ENCODE data around the gene ATP6V1G2. TPM values are rescaled to one million over a fixed set of nuclear protein-coding genes. Genes with fewer than 3 reads are reported as not detected.
"Not testable (repeated sequence)": the region's sequence is repeated elsewhere in the genome, so short reads cannot be mapped to it uniquely, and the experiment has no call there.

ATP6V1G2 gene
- 3.3 TPM for total RNA-seq
- polyA plus RNA-seq, result 3.8 TPM

- peak; percentile 84 for DNase-seq (ENCODE audit: extremely low spot score)
- WGBS, result 4% methylated on average over 11 of the region's 11 CpGs
- peak within 1 kb of the TSS; percentile 29 for H3K4me3 ChIP-seq (ENCODE audit: low read depth, low read length)
- H3K4me1 ChIP-seq (ENCODE audit: insufficient read depth), result peaks cover 2% of the 10 kb centered on the region
- H3K27ac ChIP-seq (ENCODE audit: low read depth), result peak within 1 kb of the TSS; percentile 53
- no peaks in the 10 kb centered on the region for H3K36me3 ChIP-seq (ENCODE audit: insufficient read depth)
Observed at GRCh38 chr6:31546339-31546957, at the start of gene ATP6V1G2. Gene ATP6V1G2 (minus strand): TSS chr6:31546608. CDS start chr6:31546559, 49 bp downstream.

DNA sequence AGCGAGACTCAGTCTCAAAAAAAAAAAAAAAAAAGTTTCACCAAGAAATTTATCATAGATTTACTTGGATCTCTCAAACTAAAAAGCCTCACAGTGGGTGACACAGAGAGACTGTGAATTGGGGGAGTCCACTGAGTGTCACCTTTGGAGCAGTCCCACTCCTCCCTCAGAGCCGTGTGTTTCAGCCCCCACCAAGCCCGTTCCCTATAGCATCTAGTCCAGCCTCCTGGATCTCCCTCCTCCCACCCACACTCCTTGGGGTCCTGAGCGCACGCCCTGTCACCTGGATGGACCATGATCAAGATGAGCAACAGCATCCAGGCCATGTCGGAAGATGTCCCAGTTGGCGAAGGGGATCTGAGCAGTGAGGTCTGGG lies 46.0 kb upstream of the ATP6V1G2 start:
- Histone ChIP-seq H3K27ac (ENCODE audit: low read depth) (no peak overlapping the region), H3K4me3 (ENCODE audit: low read depth, low read length) (no peak overlapping the region), H3K36me3 (ENCODE audit: insufficient read depth) (no peaks in the 10 kb centered on the region), H3K4me1 (ENCODE audit: insufficient read depth) (no peaks in the 10 kb centered on the region)
- WGBS, result 88% methylated on average over 7 of the region's 7 CpGs
- no peak for DNase-seq (ENCODE audit: extremely low spot score)

DNA sequence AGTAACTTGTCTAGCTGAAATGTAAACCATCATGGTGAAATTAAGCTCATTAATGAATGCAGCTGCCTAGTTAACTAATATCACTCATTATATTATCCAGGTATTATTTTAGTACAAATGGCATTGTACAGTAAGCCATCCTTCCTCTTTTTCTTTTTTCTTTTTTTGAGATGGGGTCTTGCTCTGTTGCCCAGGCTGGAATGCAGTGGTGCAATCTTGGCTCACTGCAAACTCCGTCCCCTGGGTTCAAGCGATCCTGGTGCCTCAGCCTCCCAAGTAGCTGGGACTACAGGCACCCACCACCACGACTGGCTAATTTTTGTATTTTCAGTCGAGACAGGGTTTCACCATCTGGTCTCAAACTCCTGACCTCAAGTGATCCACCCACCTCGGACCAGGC lies 44.3 kb upstream of the ATP6V1G2 start:
- not testable (repeated sequence) for H3K4me1 ChIP-seq (ENCODE audit: insufficient read depth); DNase-seq (ENCODE audit: extremely low spot score); H3K36me3 ChIP-seq (ENCODE audit: insufficient read depth); H3K4me3 ChIP-seq (ENCODE audit: low read depth, low read length); H3K27ac ChIP-seq (ENCODE audit: low read depth)
- WGBS, result 74% methylated on average over 5 of the region's 5 CpGs

DNA sequence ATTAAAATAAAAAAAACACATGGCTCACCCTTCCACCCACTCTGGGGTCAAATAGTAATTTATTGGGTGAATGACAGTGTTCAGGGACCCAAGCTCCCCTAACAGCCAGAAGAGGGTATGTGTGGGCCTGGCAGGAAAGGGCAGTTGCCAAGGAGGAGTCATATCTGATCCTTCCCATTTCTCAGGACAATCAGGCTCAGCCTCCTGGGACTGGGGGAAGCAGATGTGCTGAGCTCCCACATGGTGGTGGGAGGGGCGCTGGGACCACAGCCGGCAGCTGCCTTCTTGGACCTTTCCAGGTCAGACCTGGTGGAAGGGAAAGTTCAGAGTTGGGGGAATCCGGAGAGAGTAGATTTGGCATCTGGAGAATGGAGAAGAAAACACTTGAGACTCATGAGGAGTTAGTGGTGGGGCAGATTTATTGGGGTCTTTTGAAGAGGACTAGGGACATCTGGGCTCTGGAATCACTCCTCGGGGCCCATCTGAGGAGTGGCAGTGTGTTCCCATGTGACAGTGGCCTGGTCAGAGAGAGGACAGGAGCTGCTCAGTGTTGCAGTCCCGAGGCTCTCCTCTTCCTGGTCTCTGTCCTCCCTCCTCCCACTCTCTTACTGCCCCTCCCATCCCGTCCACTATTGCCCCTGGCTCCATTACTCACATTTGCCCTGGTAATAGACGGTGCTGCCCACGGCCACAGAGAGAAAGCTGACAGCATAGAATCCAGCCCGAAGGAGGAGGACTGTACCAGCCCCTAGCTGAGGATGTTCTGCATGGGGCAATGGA lies 42.7 kb upstream of the ATP6V1G2 start:
- Histone ChIP-seq H3K4me1 (ENCODE audit: insufficient read depth) (no peaks in the 10 kb centered on the region), H3K4me3 (ENCODE audit: low read depth, low read length) (no peak overlapping the region), H3K27ac (ENCODE audit: low read depth) (no peak overlapping the region), H3K36me3 (ENCODE audit: insufficient read depth) (no peaks in the 10 kb centered on the region)
- DNase-seq (ENCODE audit: extremely low spot score), result no peak
- WGBS, result 44% methylated on average over 9 of the region's 9 CpGs

DNA sequence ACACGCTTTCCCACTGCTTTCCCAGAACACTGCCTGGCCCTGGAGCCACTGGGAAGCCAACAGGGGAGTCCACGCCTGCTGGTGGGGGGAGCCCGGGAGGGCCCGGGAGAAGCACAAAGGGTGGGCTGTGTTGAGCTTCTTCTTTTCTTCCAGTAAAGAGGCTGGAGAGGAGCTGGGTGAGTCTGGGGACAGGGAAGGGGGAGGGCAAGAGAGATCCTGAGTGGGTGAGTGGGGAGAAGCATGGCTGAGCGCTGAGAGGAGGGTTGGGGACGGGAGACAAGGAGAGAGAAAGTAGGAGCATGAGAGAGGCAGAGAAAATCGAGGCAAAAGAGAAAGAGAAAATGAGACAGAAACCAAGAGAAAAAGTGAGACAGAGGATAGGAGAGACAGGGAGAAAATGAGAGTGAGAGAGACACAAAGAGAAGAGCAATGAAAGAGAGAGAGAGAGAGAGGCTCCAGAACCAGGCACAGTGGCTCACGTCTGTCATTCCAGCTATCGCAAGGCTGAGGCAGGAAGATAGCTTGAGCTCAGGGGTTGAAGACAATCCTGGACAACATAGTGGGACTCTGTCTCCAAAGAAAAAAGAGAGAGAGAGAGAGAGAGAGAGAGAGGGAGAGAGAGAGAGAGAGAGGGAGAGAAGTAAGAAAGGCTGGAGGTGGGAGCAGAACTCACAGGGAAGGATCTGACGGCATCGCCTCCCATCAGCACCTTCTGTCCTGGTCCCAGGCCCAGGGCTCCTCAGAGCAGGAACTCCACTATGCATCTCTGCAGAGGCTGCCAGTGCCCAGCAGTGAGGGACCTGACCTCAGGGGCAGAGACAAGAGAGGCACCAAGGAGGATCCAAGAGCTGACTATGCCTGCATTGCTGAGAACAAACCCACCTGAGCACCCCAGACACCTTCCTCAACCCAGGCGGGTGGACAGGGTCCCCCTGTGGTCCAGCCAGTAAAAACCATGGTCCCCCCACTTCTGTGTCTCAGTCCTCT lies 41.7 kb upstream of the ATP6V1G2 start:
- Histone ChIP-seq H3K27ac (ENCODE audit: low read depth) (no peak overlapping the region), H3K4me1 (ENCODE audit: insufficient read depth) (no peaks in the 10 kb centered on the region), H3K4me3 (ENCODE audit: low read depth, low read length) (no peak overlapping the region), H3K36me3 (ENCODE audit: insufficient read depth) (no peaks in the 10 kb centered on the region)
- no peak for DNase-seq (ENCODE audit: extremely low spot score)
- WGBS, result 57% methylated on average over 12 of the region's 12 CpGs

GRCh38 chr6:31586599-31587281 lies 40.3 kb upstream of the ATP6V1G2 start:
- Histone ChIP-seq H3K27ac (ENCODE audit: low read depth) (no peak overlapping the region), H3K36me3 (ENCODE audit: insufficient read depth) (no peaks in the 10 kb centered on the region), H3K4me3 (ENCODE audit: low read depth, low read length) (no peak overlapping the region), H3K4me1 (ENCODE audit: insufficient read depth) (no peaks in the 10 kb centered on the region)
- 59% methylated on average over 9 of the region's 9 CpGs for WGBS
- DNase-seq (ENCODE audit: extremely low spot score), result no peak

DNA sequence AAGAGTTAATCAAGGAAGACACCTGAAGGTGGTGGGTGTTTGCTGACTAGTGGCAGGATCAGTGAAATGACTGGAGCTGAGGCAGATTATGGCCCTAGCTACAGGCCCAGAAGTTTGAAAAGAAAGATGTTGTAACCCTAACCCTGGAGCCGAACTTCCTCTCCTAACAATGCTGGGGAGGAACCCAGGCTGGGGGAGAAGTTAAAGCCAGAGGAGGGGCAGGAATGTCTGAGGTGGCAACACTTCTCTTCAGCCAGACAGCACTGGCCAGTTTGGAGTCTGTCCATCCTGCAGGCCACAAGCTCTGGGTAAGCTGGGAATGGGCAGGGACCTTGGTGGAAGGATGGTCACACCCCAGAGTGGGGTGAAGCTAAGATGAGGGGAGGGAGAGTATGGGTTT lies 39.6 kb upstream of the ATP6V1G2 start, which contains the start of gene LST1:
LST1 (plus strand) TSS at position 270 of the 400 bp plus-strand sequence. CDS start 1,023 bp downstream, outside the sequence.
- H3K27ac ChIP-seq (ENCODE audit: low read depth), result no peak within 1 kb of the TSS
- no peak within 1 kb of the TSS for H3K4me3 ChIP-seq (ENCODE audit: low read depth, low read length)
- no peak for DNase-seq (ENCODE audit: extremely low spot score)
- 60% methylated on average over 1 of the region's 1 CpG for WGBS
- H3K4me1 ChIP-seq (ENCODE audit: insufficient read depth), result no peaks in the 10 kb centered on the region
- no peaks in the 10 kb centered on the region for H3K36me3 ChIP-seq (ENCODE audit: insufficient read depth)

- DNase-seq (ENCODE audit: extremely low spot score), result no peak
- no peak overlapping the region for H3K4me3 ChIP-seq (ENCODE audit: low read depth, low read length)
- H3K27ac ChIP-seq (ENCODE audit: low read depth), result no peak overlapping the region
- H3K36me3 ChIP-seq (ENCODE audit: insufficient read depth), result no peaks in the 10 kb centered on the region
- H3K4me1 ChIP-seq (ENCODE audit: insufficient read depth), result no peaks in the 10 kb centered on the region
- 68% methylated on average over 2 of the region's 2 CpGs for WGBS
Observed at GRCh38 chr6:31585491-31585890, 39.1 kb upstream of the ATP6V1G2 start.

DNA sequence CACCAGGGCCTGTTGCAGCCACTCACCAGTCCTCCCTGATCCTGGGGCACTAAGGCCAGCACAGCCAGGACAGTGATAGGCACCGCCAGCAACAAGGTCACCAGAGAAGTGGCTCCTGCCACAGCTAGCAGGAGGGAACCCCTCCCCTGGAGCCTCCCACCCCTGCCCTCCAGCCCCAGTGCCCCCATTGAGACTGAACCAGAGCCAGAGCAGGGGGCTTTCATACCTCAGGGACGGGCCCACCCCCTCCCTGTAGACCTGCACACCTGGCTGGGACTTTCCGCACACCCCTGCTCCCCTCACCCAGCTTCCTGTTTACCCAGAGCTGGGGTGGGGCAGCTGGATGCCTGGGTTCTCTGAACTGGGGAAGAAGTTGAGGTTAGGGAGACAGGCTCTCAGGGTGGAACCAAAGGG lies 35.8 kb upstream of the ATP6V1G2 start, which contains the start of gene LTB:
LTB (minus strand) TSS at position 195 of the 414 bp plus-strand sequence; CDS start at position 188, 7 bp downstream.
- no peak for DNase-seq (ENCODE audit: extremely low spot score)
- Histone ChIP-seq H3K27ac (ENCODE audit: low read depth) (peak within 1 kb of the TSS; percentile 77), H3K4me3 (ENCODE audit: low read depth, low read length) (peak within 1 kb of the TSS; percentile 72), H3K36me3 (ENCODE audit: insufficient read depth) (no peaks in the 10 kb centered on the region), H3K4me1 (ENCODE audit: insufficient read depth) (no peaks in the 10 kb centered on the region)
- WGBS, result 76% methylated on average over 3 of the region's 3 CpGs

- Histone ChIP-seq H3K27ac (ENCODE audit: low read depth) (peak overlapping the region; percentile 77), H3K4me3 (ENCODE audit: low read depth, low read length) (peak overlapping the region; percentile 72), H3K36me3 (ENCODE audit: insufficient read depth) (no peaks in the 10 kb centered on the region), H3K4me1 (ENCODE audit: insufficient read depth) (no peaks in the 10 kb centered on the region)
- DNase-seq (ENCODE audit: extremely low spot score), result no peak
- 23% methylated on average over 21 of the region's 21 CpGs for WGBS
Observed at GRCh38 chr6:31581434-31582229, 35.2 kb upstream of the ATP6V1G2 start.

GRCh38 chr6:31580807-31581433 lies 34.5 kb upstream of the ATP6V1G2 start:
- under 1% methylated on average over 62 of the region's 62 CpGs for WGBS
- H3K4me3 ChIP-seq (ENCODE audit: low read depth, low read length), result peak overlapping the region; percentile 72
- peak overlapping the region; percentile 77 for H3K27ac ChIP-seq (ENCODE audit: low read depth)
- no peak for DNase-seq (ENCODE audit: extremely low spot score)
- no peaks in the 10 kb centered on the region for H3K36me3 ChIP-seq (ENCODE audit: insufficient read depth)
- no peaks in the 10 kb centered on the region for H3K4me1 ChIP-seq (ENCODE audit: insufficient read depth)

GRCh38 chr6:31580438-31580740 lies 34.0 kb upstream of the ATP6V1G2 start:
- WGBS, result 37% methylated on average over 11 of the region's 11 CpGs
- no peak for DNase-seq (ENCODE audit: extremely low spot score)
- Histone ChIP-seq H3K27ac (ENCODE audit: low read depth) (no peak overlapping the region), H3K4me3 (ENCODE audit: low read depth, low read length) (peak overlapping the region; percentile 72), H3K4me1 (ENCODE audit: insufficient read depth) (no peaks in the 10 kb centered on the region), H3K36me3 (ENCODE audit: insufficient read depth) (no peaks in the 10 kb centered on the region)
